GM12878 (cell line): ENCODE measurements around the gene SBK2. TPM values are rescaled to one million over a fixed set of nuclear protein-coding genes. Genes with fewer than 3 reads are reported as not detected.

Experiments used
- ATAC-seq: fragments of 200-7000 bp; cut with Tn5 transposase; 3 replicates; pipeline ENCODE4 v1.9.1; 2020; ENCODE audit warnings: mild to moderate bottlenecking, moderate library complexity
- BruUV-seq: library from RNA; stranded (reverse); fragments of 400-500 nt; replicated peaks from 2 replicates; lab custom pipeline; 2021; lab: Mats Ljungman, UMichigan
- CTCF ChIA-PET: fragments of 300-600 bp; sonication (Branson Sonifier 250); formaldehyde crosslinking; extraction: SDS; loops from one replicate; lab custom pipeline; 2021; ENCODE audit warnings: inconsistent platforms; lab: Yijun Ruan, JAX
- POLR2A ChIA-PET: fragments of 350-600 bp; formaldehyde crosslinking; extraction: SDS; loops from one replicate; lab custom pipeline; 2021; ENCODE audit warnings: inconsistent platforms; lab: Charles Lee
- RAD21 ChIA-PET: fragments of 300-600 bp; sonication (Branson Sonifier 250); formaldehyde crosslinking; loops from one replicate; lab custom pipeline; 2023; ENCODE audit warnings: antibody characterized with exemption; ENCODE audit not compliant: unreplicated experiment; lab: Charles Lee
- SMC1A ChIA-PET: fragments of 300-600 bp; sonication (Branson Sonifier 250); formaldehyde crosslinking; loops from one replicate; lab custom pipeline; 2023; ENCODE audit not compliant: unreplicated experiment, uncharacterized antibody; lab: Charles Lee
- DNase-seq: peaks from one replicate; pipeline ENCODE4 v3.0.0-alpha.2; 2011; ENCODE audit warnings: low read depth, low spot score
- FAIRE-seq: peaks from 3 replicates; lab custom pipeline; 2011; peaks lifted over from hg19 to GRCh38; lab: Jason Lieb, UNC
- H2AFZ ChIP-seq: 2 replicates; pipeline ENCODE4 v1.6.0; 2011; ENCODE audit warnings: low read depth, low read length, control low read depth; ENCODE audit not compliant: control insufficient read depth
- H3K27ac ChIP-seq: 2 replicates; pipeline ENCODE4 v1.5.1; 2011; ENCODE audit warnings: control low read depth; ENCODE audit not compliant: control insufficient read depth, insufficient read depth
- H3K27me3 ChIP-seq, 2 experiments: replicated peaks in 1 of 2; 2 replicates each; pipeline versions ENCODE4 v1.6.0 to v1.6.1; 2011; ENCODE audit warnings: low read length in 1 of 2; ENCODE audit not compliant: control insufficient read depth in 2 of 2, insufficient read depth in 2 of 2
- H3K36me3 ChIP-seq, 2 experiments: 2 replicates each; pipeline ENCODE4 v1.5.1; 2011; ENCODE audit warnings: low read length in 1 of 2; ENCODE audit not compliant: control insufficient read depth in 2 of 2, insufficient read depth in 2 of 2
- H3K4me1 ChIP-seq: 2 replicates; pipeline ENCODE4 v1.6.1; 2011; ENCODE audit warnings: mild to moderate bottlenecking, low read length, moderate library complexity, mixed read lengths; ENCODE audit not compliant: control insufficient read depth, insufficient read depth
- H3K4me2 ChIP-seq: 2 replicates; pipeline ENCODE4 v1.6.0; 2011; ENCODE audit warnings: control low read depth; ENCODE audit not compliant: control insufficient read depth, insufficient read depth
- H3K4me3 ChIP-seq: fragments of 200-600 bp; sonication (generic); 2 replicates; pipeline ENCODE4 v1.5.1; 2016
- H3K79me2 ChIP-seq: 2 replicates; pipeline ENCODE4 v1.6.0; 2011; ENCODE audit warnings: low read length; ENCODE audit not compliant: control insufficient read depth, insufficient read depth
- H3K9ac ChIP-seq: 2 replicates; pipeline ENCODE4 v1.8.0; 2011; ENCODE audit warnings: low read length, control low read depth, mixed read lengths; ENCODE audit not compliant: control insufficient read depth, insufficient read depth
- H3K9me3 ChIP-seq: replicated peaks from 3 replicates; pipeline ENCODE4 v1.5.1; 2011; ENCODE audit warnings: mild to moderate bottlenecking, low read length; ENCODE audit not compliant: control insufficient read depth, insufficient read depth
- H4K20me1 ChIP-seq: 2 replicates; pipeline ENCODE4 v1.6.0; 2011; ENCODE audit not compliant: control insufficient read depth, insufficient read depth
- EP300 ChIP-seq, 2 experiments: fragments of 150-350 bp in 1 of 2; IDR thresholded peaks; 2 replicates each; pipeline ENCODE4 v1.6.1; 2011 to 2012; ENCODE audit warnings: low read depth in 2 of 2, low read length in 2 of 2, borderline replicate concordance in 1 of 2, improper control_type of control experiment in 1 of 2, inconsistent platforms in 1 of 2; ENCODE audit not compliant: control insufficient read depth in 1 of 2
- MEF2A ChIP-seq: IDR thresholded peaks from 2 replicates; pipeline ENCODE4 v1.6.1; 2011; ENCODE audit warnings: low read depth, mild to moderate bottlenecking, low read length, moderate library complexity; ENCODE audit not compliant: insufficient read depth
- TCF3 ChIP-seq: IDR thresholded peaks from 2 replicates; pipeline ENCODE4 v1.6.1; 2012; ENCODE audit warnings: low read depth, mild to moderate bottlenecking, low read length, borderline replicate concordance; ENCODE audit not compliant: insufficient read depth
- WGBS: methylation state at CpG from one replicate; pipeline ENCODE4 v1.1.6; 2016; ENCODE audit warnings: low lambda C conversion rate; ENCODE audit not compliant: insufficient replicate concordance, insufficient coverage; ENCODE audit errors: missing lambda C conversion rate; 5-methylcytosine and 5-hydroxymethylcytosine counted together
- in situ Hi-C: fragments of 300-500 bp; cut with MboI; formaldehyde crosslinking; loops from 9 replicates; pipeline ENCODE4 v1.14.3; 2018; ENCODE audit warnings: mixed read lengths
- intact Hi-C: fragments of 100-400 bp; cut with micrococcal nuclease; formaldehyde crosslinking; loops from one replicate; pipeline ENCODE4 v1.14.2; 2022; ENCODE audit not compliant: unreplicated experiment
- polyA plus RNA-seq, 11 experiments: library from polyadenylated mRNA; depleted of rRNA in 4 of 11; unstranded in 6 of 11; stranded (reverse) in 5 of 11; fragments of >200 nt; fragmentation: Nextera tagmentation in 4 of 11; fragmentation: Illumina TruSeq in 1 of 11; extraction: Ambion mirVana in 4 of 11; extraction: Trizol in 1 of 11; gene quantifications; 1 replicate in 1 of 11; 2 replicates in 10 of 11; pipeline versions ENCODE4 v1.2.1 to v1.2.3, GENCODE V29; 2011 to 2016; ENCODE audit warnings: inconsistent platforms in 2 of 11, missing spikeins in 2 of 11, low read depth in 1 of 11
- total RNA-seq, 4 experiments: library from RNA; depleted of rRNA in 3 of 4; stranded (reverse); fragments of >200 nt in 3 of 4; fragmentation: Illumina TruSeq in 1 of 4; extraction: Trizol in 1 of 4; gene quantifications; 2 replicates each; pipeline versions ENCODE4 v1.2.1 to v1.2.3, GENCODE V29; 2013 to 2021
- TF ChIP-seq, protein P1 (sequence below): fragments of 450-650 bp; IDR thresholded peaks from 2 replicates; pipeline ENCODE4 v1.6.1; 2017; ENCODE audit warnings: mild to moderate bottlenecking, moderate library complexity

Gene SBK2
- total and polyA plus RNA-seq, 10 of the 15 experiments (the other 5 are each of a cell fraction or from before 2014, with no cell fraction given) = not detected

DNA sequence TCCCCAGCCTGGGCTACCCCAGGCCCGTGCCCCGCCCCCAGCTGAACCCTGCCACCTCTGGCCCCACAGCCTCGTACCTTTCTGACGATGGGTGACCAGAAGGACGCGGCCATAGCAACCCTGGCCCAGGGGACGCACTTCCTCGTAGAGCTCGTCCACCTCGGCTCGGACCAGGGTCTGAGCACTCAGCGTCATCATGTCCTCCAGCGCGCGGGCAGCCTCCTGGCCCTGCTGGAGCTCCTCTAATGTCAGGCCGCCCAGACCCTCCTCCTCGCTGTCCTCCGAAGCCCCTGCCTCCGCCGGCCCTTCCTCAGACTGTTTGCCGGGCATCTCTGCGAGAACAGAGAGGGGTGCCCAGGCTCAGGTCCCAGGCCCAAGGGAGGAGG lies 975 bp downstream of the SBK2 start:
- DNase-seq = no peak
- H3K36me3 ChIP-seq = no peaks in the 10 kb centered on the region
- in situ Hi-C loops = no loop called here
- no peaks in the 10 kb centered on the region for H3K27me3 ChIP-seq
- RAD21 ChIA-PET = interaction anchor here (0.6 kb wide), 1 partner anchor 403 kb away, joined by 3 read pairs; no protein-coding TSS in a partner anchor
- POLR2A ChIA-PET = no interaction called here
- SMC1A ChIA-PET = interaction anchor here (1.0 kb wide), 1 partner anchor 22 kb away, joined by 4 read pairs; no protein-coding TSS in a partner anchor
- H3K9ac ChIP-seq = no peak overlapping the region
- TF ChIP-seq, protein P1, sequence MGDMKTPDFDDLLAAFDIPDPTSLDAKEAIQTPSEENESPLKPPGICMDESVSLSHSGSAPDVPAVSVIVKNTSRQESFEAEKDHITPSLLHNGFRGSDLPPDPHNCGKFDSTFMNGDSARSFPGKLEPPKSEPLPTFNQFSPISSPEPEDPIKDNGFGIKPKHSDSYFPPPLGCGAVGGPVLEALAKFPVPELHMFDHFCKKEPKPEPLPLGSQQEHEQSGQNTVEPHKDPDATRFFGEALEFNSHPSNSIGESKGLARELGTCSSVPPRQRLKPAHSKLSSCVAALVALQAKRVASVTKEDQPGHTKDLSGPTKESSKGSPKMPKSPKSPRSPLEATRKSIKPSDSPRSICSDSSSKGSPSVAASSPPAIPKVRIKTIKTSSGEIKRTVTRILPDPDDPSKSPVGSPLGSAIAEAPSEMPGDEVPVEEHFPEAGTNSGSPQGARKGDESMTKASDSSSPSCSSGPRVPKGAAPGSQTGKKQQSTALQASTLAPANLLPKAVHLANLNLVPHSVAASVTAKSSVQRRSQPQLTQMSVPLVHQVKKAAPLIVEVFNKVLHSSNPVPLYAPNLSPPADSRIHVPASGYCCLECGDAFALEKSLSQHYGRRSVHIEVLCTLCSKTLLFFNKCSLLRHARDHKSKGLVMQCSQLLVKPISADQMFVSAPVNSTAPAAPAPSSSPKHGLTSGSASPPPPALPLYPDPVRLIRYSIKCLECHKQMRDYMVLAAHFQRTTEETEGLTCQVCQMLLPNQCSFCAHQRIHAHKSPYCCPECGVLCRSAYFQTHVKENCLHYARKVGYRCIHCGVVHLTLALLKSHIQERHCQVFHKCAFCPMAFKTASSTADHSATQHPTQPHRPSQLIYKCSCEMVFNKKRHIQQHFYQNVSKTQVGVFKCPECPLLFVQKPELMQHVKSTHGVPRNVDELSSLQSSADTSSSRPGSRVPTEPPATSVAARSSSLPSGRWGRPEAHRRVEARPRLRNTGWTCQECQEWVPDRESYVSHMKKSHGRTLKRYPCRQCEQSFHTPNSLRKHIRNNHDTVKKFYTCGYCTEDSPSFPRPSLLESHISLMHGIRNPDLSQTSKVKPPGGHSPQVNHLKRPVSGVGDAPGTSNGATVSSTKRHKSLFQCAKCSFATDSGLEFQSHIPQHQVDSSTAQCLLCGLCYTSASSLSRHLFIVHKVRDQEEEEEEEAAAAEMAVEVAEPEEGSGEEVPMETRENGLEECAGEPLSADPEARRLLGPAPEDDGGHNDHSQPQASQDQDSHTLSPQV = no peak
- TF ChIP-seq EP300 (IDR thresholded peaks at IDR 0.05; ENCODE audit: borderline replicate concordance in 1 of 2, control insufficient read depth in 1 of 2, low read depth in 2 of 2, low read length in 2 of 2) (no peak), TCF3 (no peak), MEF2A (no peak)
- no peaks in the 10 kb centered on the region for H3K79me2 ChIP-seq
- H3K9me3 ChIP-seq = no peaks in the 10 kb centered on the region
- no peak overlapping the region for H3K4me2 ChIP-seq
- WGBS = 58% methylated on average over 15 of the region's 22 CpGs
- BruUV-seq = no TSS peak
- no peaks in the 10 kb centered on the region for H3K4me1 ChIP-seq
- H4K20me1 ChIP-seq = no peaks in the 10 kb centered on the region
- H3K27ac ChIP-seq = no peak overlapping the region
- H2AFZ ChIP-seq = no peak overlapping the region
- FAIRE-seq = no peak
- no peak for ATAC-seq
- CTCF ChIA-PET = no interaction called here
- intact Hi-C loops = no loop called here
- no peak overlapping the region for H3K4me3 ChIP-seq
